Progenitor cell of endocrine pancreas (in vitro differentiated cells): ENCODE measurements around the gene ARMC5. TPM values are rescaled to one million over a fixed set of nuclear protein-coding genes. Genes with fewer than 3 reads are reported as not detected.
A peak's percentile ranks its signal among the peaks of the same experiment; 100 is the strongest.

ENCODE experiments used
- DNase-seq: peaks from one replicate; pipeline ENCODE4 v3.0.0; 2021; ENCODE audit warnings: low spot score; ENCODE audit not compliant: unreplicated experiment
- H3K27ac Mint-ChIP-seq: 2 replicates; pipeline ENCODE4 v1.8.0; 2021; ENCODE audit warnings: mild to moderate bottlenecking, moderate library complexity, mixed read lengths
- H3K27me3 Mint-ChIP-seq: 2 replicates; pipeline ENCODE4 v1.8.0; 2021; ENCODE audit warnings: mixed read lengths
- H3K36me3 Mint-ChIP-seq: 2 replicates; pipeline ENCODE4 v1.8.0; 2022; ENCODE audit warnings: mixed read lengths; ENCODE audit not compliant: insufficient read depth
- H3K4me1 Mint-ChIP-seq: 2 replicates; pipeline ENCODE4 v1.8.0; 2021; ENCODE audit warnings: low read depth, mixed read lengths
- H3K4me3 Mint-ChIP-seq: 2 replicates; pipeline ENCODE4 v1.8.0; 2021; ENCODE audit warnings: low read depth, mild to moderate bottlenecking, moderate library complexity, mixed read lengths
- H3K9me3 Mint-ChIP-seq: 2 replicates; pipeline ENCODE4 v1.8.0; 2021; ENCODE audit warnings: low read depth, mixed read lengths
- CTCF ChIP-seq: fragments of 200-600 bp; sonication (generic); IDR thresholded peaks from one replicate; pipeline ENCODE4 v1.5.0; 2021; ENCODE audit warnings: antibody characterized with exemption, mild to moderate bottlenecking; ENCODE audit not compliant: unreplicated experiment
- total RNA-seq: library from RNA; stranded (reverse); gene quantifications from 2 replicates; pipeline ENCODE4 v1.2.1, GENCODE V29; 2021

Gene ARMC5
- total RNA-seq, 1 donor from 2014 or later, result 14.8 TPM

GRCh38 chr16:31486045-31486444 lies 26.7 kb downstream of the ARMC5 start:
- no peak for TF ChIP-seq CTCF
- no peak overlapping the region for H3K27ac Mint-ChIP-seq
- no peak for DNase-seq
- peaks cover 9% of the 10 kb centered on the region for H3K36me3 Mint-ChIP-seq
- H3K4me3 Mint-ChIP-seq, result no peak overlapping the region
- peaks cover 14% of the 10 kb centered on the region for H3K4me1 Mint-ChIP-seq
- H3K9me3 Mint-ChIP-seq, result no peaks in the 10 kb centered on the region
- H3K27me3 Mint-ChIP-seq, result peaks cover 61% of the 10 kb centered on the region

GRCh38 chr16:31487071-31487719 lies 27.9 kb downstream of the ARMC5 start:
- no peak for TF ChIP-seq CTCF
- no peak for DNase-seq
- peak overlapping the region; percentile 75 for H3K4me3 Mint-ChIP-seq

GRCh38 chr16:31487720-31488467 lies 28.6 kb downstream of the ARMC5 start:
- Mint-ChIP-seq H3K27me3 (peaks cover 44% of the 10 kb centered on the region), H3K4me3 (peak overlapping the region; percentile 75), H3K9me3 (no peaks in the 10 kb centered on the region), H3K36me3 (peaks cover 11% of the 10 kb centered on the region), H3K27ac (no peak overlapping the region), H3K4me1 (peaks cover 14% of the 10 kb centered on the region)
- DNase-seq, result peak; percentile 30
- TF ChIP-seq CTCF, result no peak

More at GRCh38 chr16:31487071-31487719, 27.9 kb downstream of the ARMC5 start:
- peaks cover 14% of the 10 kb centered on the region for H3K4me1 Mint-ChIP-seq
- no peak overlapping the region for H3K27ac Mint-ChIP-seq
- H3K36me3 Mint-ChIP-seq, result peaks cover 9% of the 10 kb centered on the region
- H3K27me3 Mint-ChIP-seq, result peaks cover 51% of the 10 kb centered on the region
- no peaks in the 10 kb centered on the region for H3K9me3 Mint-ChIP-seq

GRCh38 chr16:31488468-31489297 lies 29.4 kb downstream of the ARMC5 start:
- no peak for DNase-seq
- Mint-ChIP-seq H3K4me1 (peaks cover 14% of the 10 kb centered on the region), H3K4me3 (no peak overlapping the region), H3K27ac (no peak overlapping the region), H3K9me3 (no peaks in the 10 kb centered on the region), H3K36me3 (peaks cover 17% of the 10 kb centered on the region), H3K27me3 (peaks cover 42% of the 10 kb centered on the region)
- no peak for TF ChIP-seq CTCF

- peaks cover 17% of the 10 kb centered on the region for H3K36me3 Mint-ChIP-seq
- TF ChIP-seq CTCF, result no peak
- H3K4me1 Mint-ChIP-seq, result peaks cover 13% of the 10 kb centered on the region
- no peak overlapping the region for H3K4me3 Mint-ChIP-seq
- no peaks in the 10 kb centered on the region for H3K9me3 Mint-ChIP-seq
- H3K27me3 Mint-ChIP-seq, result peaks cover 42% of the 10 kb centered on the region
- no peak overlapping the region for H3K27ac Mint-ChIP-seq
- DNase-seq, result no peak
These were observed 29.9 kb downstream of the ARMC5 start for GRCh38 chr16:31489298-31489564.
